ENCODE measurements around the gene PPP1CA.
"Not testable (repeated sequence)": the region's sequence is repeated elsewhere in the genome, so short reads cannot be mapped to it uniquely, and the experiment has no call there.

The PPP1CA gene

DNA sequence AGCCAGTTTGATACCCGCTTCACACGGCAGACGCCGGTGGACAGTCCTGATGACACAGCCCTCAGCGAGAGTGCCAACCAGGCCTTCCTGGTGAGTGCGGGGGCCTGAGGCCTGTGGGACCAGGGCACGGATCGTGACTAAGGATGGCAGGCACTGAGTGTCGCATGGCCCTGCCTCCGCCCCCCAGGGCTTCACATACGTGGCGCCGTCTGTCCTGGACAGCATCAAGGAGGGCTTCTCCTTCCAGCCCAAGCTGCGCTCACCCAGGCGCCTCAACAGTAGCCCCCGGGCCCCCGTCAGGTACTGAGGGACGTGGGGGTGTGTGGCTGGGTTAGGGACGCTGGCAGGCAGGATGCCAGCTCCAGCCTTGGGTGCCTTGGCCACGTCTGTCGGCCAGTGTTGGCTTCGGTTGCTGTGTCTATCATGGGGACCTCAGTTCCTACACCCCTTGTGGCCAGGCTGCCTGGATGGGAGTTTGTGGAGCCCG, 32.8 kb upstream of the PPP1CA start:
- DNase-seq (ENCODE audit: low read depth), result no peak

DNA sequence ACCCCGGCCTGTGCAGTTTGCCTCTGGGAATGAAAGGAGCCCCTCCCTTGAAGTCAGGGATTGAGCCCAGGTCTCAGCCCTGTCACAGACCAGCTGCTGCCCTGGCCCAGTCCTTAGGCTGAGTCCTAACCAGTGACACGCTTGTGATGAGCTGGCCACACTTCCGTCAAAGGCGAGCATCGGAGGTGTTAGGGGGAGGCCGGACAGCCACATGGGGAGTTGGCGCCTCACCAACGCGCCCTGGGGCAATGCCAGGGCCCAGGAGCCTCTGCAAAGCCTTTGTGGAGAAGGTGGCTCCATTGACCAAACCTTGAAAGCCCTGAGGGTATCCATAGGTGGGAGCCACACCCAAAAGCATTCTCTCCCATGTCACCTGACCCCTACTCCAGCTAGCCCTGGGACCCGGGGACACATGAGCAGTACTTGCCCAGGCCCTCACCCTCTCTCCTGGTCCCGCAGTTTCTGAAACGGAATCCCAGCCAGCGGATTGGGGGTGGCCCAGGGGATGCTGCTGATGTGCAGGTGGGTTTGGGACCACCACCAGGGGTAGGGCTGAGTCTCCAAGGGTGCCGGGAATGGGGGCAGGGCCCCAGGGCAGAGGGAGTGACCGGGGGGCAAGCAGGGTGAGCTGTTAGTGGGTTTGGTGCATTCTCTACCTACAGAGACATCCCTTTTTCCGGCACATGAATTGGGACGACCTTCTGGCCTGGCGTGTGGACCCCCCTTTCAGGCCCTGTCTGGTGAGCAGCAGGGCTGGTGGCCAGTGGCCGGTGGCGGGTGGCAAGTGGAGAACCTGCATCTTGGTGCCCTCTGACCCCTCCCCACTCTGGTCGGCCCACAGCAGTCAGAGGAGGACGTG, 32.1 kb upstream of the PPP1CA start:
- DNase-seq (ENCODE audit: low read depth), result no peak

GRCh38 chr11:67432655-67433349, 31.1 kb upstream of the PPP1CA start:
- no peak for DNase-seq (ENCODE audit: low read depth)

DNA sequence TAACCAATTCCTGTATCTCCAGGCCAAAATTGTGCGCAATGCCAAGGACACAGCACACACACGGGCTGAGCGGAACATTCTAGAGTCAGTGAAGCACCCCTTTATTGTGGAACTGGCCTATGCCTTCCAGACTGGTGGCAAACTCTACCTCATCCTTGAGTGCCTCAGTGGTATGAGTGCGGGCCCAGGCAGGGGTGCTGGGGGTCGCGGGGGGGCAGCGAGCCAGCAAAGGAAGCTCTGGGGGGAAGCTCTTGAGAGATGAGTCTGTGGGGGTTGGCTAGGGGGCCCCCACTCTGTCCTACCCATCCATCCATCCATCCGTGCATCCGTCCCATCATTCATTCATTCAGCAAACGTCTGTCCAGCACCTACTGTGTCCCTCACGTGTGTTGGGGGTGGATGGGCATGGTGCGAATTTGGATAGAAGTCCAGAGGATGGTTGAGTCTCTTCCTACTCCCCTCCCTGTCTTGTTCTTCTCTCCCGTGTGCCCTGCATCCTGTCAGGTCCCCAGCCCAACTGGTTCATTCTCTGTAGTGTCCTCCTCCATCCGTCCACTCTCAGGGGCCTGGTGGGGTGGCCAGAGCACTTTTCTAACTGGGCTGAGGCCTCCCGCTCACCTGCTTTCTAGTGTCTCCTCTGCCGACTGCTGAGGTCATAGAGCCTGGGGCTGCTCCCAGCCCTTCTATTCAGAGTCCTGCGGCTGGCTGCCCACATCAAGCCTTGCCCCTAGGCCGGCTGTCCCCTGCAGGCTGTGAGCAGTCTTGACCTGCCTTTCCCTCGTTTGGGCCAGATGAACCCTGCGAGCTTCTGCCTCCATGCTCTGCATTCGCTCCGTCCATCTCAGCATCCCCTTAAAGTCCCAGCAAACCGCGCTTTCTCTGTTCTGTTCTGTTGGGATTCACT, 29.9 kb upstream of the PPP1CA start:
- DNase-seq (ENCODE audit: low read depth), result no peak

GRCh38 chr11:67429722-67430121, 28.1 kb upstream of the PPP1CA start:
- DNase-seq (ENCODE audit: low read depth), result no peak

- no peak for DNase-seq (ENCODE audit: low read depth)
Observed at GRCh38 chr11:67429038-67429668, 27.5 kb upstream of the PPP1CA start.

GRCh38 chr11:67428052-67429001, 26.7 kb upstream of the PPP1CA start, which contains the start of gene RPS6KB2:
Gene RPS6KB2, plus strand, starts transcription at chr11:67428494. Its CDS starts 52 bp downstream, at chr11:67428546.
- DNase-seq (ENCODE audit: low read depth), result peak; percentile 93

DNA sequence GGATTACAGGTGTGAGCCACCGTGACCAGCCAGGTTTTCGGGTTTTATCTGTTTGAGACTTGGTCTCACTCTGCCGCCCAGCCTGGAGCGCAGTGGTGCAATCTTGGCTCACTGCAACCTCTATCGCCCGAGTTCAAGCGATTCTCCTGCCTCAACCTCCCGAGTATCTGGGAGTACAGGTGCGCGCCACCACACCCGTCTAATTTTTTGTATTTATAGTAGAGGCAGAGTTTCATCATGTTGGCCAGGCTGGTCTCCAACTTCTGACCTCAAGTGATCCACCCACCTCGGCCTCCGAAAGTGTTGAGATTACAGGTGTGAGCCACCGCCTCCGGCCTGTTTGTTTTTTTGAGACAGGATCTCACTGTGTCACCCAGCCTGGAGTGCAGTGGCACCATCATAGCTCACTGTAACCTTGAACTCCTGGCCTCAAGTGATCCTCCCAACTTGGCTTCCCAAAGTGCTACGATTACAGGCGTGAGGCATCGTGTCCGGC, 25.8 kb upstream of the PPP1CA start:
- DNase-seq (ENCODE audit: low read depth), result not testable (repeated sequence)

DNA sequence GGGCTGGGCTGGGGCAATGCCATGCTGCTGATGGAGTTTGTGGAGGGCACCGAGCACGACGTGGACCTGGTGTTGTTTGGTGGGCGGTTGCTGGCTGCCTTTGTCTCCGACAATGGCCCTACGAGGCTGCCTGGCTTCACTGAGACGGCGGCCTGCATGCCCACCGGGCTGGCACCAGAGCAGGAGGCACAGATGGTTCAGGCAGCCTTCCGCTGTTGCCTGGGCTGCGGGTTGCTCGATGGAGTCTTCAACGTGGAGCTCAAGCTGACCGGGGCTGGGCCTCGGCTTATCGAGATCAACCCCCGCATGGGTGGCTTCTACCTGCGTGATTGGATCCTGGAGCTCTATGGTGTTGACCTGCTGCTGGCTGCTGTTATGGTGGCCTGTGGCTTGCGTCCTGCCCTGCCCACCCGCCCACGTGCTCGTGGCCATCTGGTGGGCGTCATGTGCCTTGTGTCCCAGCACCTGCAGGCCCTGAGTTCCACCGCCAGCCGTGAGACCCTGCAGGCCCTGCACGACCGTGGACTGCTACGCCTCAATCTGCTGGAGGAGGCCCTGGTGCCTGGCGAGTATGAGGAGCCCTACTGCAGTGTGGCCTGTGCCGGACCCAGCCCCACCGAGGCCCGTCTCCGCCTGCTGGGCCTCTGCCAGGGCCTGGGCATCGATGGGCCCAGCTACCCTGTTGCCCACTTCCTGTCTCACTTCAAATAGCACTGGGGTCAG, 22.4 kb upstream of the PPP1CA start:
- DNase-seq (ENCODE audit: low read depth), result no peak

DNA sequence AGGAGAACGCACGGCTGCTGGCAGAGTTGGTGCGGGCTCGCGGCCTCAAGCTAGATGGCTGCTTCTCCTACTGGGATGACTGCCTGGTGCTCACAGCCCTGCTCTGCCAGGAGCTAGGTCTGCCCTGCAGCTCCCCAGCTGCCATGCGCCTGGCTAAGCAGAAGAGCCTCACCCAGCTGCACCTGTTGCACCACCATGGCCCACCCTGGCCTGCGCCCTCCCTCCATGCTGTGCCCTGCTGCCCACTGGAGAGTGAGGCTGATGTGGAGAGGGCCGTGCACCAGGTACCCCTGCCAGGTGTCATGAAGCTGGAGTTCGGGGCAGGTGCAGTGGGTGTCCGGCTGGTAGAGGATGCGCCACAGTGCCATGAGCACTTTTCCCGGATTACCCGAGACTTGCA, 21.8 kb upstream of the PPP1CA start:
- DNase-seq (ENCODE audit: low read depth), result no peak

DNA sequence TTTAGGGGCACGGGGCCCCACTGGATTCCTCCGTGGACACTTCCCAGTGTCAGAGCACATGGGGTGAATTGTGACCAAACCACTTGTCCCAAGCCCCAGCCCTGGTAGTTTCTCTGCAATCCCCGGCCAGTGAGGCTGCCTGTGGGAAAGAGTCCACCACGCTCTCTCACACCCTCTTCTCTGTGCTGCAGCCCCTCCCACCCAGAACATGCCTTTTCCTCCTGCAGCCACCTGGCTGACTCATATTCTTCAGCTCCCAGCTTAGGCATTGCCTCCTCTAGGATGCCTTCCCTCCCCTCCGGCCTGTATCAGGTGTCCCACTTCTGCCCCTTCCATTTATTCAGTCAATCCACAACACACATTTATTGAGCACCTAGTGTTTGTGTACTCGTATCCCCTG, 21.2 kb upstream of the PPP1CA start:
- DNase-seq (ENCODE audit: low read depth), result no peak

GRCh38 chr11:67421430-67422031, 19.9 kb upstream of the PPP1CA start:
- no peak for DNase-seq (ENCODE audit: low read depth)

GRCh38 chr11:67420646-67421429, 19.2 kb upstream of the PPP1CA start:
- peak; percentile 72 for DNase-seq (ENCODE audit: low read depth)

- no peak for DNase-seq (ENCODE audit: low read depth)
Observed at GRCh38 chr11:67420147-67420645, 18.5 kb upstream of the PPP1CA start.

- no peak for DNase-seq (ENCODE audit: low read depth)
Observed at GRCh38 chr11:67419325-67420049, 17.8 kb upstream of the PPP1CA start.

DNA sequence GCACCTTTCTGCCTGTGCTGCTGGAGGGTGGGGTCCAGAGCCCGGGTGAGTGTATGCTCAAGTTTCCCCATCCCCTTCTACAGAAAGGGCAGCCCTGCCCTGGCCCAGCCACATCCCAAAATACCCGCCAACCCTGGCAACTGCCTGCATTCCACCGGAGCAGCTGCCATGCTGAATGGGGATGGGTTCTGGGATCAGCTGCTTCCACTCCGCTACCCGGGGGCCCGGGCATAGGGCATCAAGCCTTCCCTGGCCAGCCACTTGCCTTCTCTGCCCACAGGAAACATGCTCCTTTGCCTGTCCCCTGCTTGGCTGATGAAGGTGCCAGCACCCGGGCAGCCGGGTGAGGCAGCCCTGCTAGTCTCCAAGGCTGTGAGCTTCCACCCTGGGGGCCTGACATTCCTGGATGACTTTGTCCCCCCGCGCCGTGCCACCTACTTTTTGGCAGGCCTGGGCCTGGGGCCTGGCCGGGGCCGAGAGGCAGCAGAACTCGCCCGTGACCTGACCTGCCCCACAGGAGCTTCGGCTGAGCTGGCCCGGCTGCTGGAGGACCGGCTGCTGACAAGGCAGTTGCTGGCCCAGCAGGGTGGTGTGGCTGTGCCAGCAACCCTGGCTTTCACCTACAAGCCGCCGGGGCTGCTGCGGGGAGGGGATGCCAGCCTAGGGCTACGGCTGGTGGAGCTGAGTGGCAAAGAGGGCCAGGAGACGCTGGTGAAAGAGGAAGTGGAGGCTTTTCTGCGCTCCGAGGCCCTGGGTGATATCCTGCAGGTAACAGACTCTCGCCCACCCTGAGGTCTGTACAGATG, 17.0 kb upstream of the PPP1CA start:
- no peak for DNase-seq (ENCODE audit: low read depth)

DNA sequence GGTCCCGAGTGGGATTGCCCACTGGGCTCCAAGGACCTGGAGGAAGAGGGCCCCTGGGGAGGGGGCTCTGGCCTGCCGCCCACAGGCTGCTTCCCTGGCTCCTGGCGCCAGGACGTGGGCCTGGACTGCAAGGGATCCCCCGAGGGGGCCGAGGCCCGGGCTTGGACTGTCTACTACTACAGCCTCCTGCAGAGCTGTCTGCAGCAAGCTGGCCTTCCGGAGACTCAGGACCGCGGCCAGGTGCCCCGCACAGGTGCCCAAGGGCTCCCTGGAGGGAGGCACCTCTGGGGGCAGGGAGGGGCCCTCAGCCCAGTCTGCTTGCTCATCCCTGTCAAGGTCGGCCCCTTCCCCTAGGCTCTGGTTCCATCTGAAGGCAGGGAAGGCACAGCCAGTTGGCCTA, 15.8 kb upstream of the PPP1CA start:
- no peak for DNase-seq (ENCODE audit: low read depth)
